CD4-positive, alpha-beta T cell treated with Interleukin-2 at 100 ng/mL for 4 hours (primary cell): ENCODE data around the gene HLA-DMB.

ENCODE experiments used
- DNase-seq: peaks from one replicate; pipeline ENCODE4 v3.0.0-alpha.2; 2020; ENCODE audit warnings: low spot score

The HLA-DMB gene

DNA sequence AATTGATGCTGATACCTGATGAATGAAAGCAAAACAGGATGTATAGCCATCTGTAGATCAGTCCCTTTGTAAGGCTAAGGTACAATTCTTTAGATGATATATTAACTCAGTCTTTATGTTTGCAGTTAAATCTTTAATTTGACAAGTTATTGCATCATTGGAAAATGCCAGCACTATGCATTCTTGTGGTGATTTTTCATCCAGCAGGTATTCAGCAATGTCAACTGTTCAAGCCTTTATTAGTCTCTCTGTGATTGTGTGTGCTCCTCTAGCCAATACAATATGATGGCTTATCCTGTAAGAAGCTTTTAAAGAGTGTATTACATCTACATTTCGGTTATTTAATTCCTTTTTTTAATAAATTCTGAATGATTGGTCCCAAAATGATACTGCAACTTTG, 34.3 kb downstream of the HLA-DMB start:
- no peak for DNase-seq

DNA sequence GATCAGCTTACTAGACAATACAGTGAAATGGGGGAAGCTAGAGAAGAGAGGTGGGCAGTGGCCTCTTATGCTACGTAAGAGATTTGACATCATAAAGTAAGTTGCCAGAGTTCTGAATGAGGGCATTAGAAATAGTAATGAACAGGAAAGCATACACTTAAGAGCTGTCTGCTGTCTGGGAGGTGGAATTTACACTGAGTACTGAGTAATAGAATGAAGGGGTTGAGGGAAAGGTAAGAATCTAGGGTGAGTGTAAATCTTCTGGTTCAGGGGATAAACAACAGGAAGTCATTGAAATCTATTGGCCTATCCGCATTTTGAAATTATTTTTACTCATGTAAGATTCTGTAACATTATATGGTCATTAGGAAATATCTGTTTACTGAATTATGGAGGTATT, 35.8 kb downstream of the HLA-DMB start:
- no peak for DNase-seq

DNA sequence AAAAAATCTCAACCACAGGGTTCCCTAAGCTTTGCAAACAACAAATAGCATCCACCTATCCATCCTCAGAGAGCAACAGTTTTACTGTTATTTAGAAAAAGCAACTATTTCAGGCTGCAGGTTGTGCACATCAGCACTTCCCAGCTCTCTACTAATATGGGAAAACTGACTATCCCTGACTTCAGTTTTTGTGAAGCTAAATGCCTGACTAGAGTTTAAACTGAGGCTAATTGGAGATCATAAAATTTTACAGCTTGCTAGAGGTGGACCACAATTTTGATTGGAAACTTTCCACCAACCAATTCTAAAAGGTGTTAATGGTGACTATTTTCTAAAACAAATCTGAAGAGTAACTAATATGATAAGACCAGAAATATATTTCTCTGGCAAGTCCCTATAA, 36.9 kb downstream of the HLA-DMB start:
- no peak for DNase-seq

DNA sequence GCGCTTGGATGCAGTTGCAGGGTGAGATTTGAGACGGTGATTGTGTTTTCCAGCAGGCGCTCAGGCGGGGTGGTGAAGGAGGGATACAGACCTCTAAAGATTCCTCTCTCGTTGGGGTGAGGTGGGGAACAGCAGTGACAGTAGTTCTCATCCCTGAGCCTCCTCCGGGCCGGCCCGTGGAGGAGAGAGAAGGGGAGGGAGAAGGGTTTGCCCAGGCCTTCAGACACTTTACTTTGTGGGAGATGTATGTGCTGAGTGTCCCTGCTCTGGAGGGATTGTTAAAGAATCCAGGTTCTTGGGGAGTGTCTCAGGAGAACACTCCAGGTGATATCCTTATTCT, 45.9 kb downstream of the HLA-DMB start:
- DNase-seq, result no peak

DNA sequence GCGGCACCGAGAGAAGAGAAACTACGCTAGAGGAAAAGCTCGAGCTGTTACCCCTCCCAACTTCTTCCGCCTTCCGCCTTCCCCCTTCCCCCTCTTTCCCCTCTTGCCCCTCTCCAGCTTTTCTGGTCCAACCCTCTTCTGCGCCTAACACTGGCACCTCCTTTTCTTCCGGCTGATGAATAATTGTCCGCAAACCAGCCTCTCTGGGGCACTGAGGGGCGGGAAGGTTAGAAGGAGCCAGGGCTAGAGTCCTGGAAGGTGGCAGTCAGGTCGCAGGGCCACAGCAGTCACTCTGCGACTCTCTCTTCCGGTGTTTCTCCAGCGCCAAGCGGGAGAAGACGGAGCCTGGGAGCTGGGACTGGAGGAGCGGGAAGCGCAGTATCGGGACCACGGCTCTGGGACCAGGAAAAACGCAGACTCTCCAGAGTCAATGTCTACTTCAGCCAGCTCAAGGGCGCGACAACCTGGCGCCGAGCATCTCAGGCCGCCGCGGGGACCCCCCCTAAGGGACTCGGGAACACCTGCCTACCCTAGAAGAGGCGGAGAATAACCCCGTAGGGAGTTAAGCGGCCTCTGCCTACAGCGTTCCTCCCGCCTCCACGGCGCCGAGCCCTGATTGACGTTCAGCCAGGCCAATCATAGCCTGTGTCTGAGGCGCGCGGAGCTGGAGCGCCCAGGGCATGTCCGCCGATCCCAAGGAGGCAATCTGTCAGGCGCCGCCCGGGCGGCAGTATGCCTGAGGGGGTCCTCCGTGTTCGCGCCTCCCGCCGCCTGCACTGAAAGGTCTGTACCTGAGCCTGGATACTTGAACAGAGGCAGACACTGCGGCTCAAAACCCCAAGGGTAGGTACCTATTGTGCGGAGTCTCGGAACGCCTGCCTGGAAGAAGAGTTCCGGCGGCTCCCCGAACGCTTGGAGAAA, 46.5 kb downstream of the HLA-DMB start:
- DNase-seq, result peak; percentile 96

- DNase-seq, result no peak
Observed at GRCh38 chr6:32890831-32891230, 50.0 kb downstream of the HLA-DMB start.

DNA sequence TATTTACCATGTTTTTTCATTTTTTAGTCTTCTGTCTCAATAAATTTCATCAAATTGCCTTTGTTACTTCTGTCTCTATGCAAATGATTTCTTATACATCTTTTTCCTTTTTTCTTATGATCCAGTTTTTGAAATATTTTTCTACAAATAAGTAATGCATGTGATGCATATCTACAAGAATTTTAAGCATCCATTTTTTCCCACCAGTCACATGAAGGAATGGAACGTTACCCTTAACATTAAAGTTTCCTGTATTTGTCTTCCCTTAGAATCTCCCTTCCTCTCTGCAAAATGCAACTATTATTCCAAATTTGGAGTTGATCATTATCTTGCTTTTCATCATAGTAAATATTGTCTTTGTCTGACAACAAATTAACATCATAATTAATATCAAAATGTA, 51.3 kb downstream of the HLA-DMB start:
- no peak for DNase-seq

- DNase-seq, result no peak
Observed at GRCh38 chr6:32888576-32888975, 52.3 kb downstream of the HLA-DMB start.

DNA sequence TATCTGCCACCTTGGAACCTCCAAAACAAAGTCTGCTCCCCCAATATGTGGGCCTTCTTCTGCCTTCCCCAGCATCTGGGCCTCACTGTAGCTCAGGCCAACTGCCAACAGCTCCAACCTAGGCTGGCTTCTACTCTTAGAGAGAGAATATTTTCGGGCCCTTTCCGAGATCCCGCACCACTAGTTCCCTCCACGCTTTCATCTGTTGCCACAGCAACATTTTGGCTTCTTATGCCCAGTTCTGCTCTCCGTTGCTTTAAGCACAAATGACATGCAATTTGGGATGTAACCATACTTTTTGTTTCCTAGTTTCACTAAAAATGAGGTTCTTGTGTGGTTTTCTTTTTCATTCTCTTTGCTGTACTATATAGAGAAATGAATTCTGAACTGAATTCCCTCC, 53.2 kb downstream of the HLA-DMB start:
- no peak for DNase-seq

GRCh38 chr6:32886681-32887383, 54.0 kb downstream of the HLA-DMB start:
- DNase-seq, result no peak

- peak; percentile 80 for DNase-seq
Observed at GRCh38 chr6:32885698-32886286, 55.0 kb downstream of the HLA-DMB start.
